Panc1 (cell line): ENCODE data around the gene SIGLEC11. TPM values are rescaled to one million over a fixed set of nuclear protein-coding genes. Genes with fewer than 3 reads are reported as not detected.

Source experiments
- ATAC-seq: fragments of 200-7000 bp; cut with Tn5 transposase; 2 replicates; pipeline ENCODE4 v1.9.1; 2020; ENCODE audit warnings: mild to moderate bottlenecking, moderate library complexity
- BruUV-seq: library from RNA; stranded (reverse); fragments of 400-500 nt; replicated peaks from 2 replicates; lab custom pipeline; 2021; lab: Mats Ljungman, UMichigan
- CTCF ChIA-PET: fragments of 300-600 bp; sonication (Branson Sonifier 250); formaldehyde crosslinking; loops from one replicate; lab custom pipeline; 2022; ENCODE audit warnings: antibody characterized with exemption; lab: Charles Lee
- POLR2A ChIA-PET: fragments of 300-600 bp; sonication (Branson Sonifier 250); formaldehyde crosslinking; loops from one replicate; lab custom pipeline; 2022; ENCODE audit warnings: antibody characterized with exemption; lab: Charles Lee
- DNase-seq: peaks from one replicate; pipeline ENCODE4 v3.0.0-alpha.2; 2010; ENCODE audit warnings: low read depth, low spot score
- H3K27ac ChIP-seq: 2 replicates; pipeline ENCODE4 v1.5.1; 2011; ENCODE audit warnings: mild to moderate bottlenecking, low read length, inconsistent platforms
- H3K27me3 ChIP-seq: fragments of 200-500 bp; sonication (Bioruptor generic); 2 replicates; pipeline ENCODE4 v1.6.0; 2014; ENCODE audit warnings: low read length, inconsistent platforms; ENCODE audit not compliant: control insufficient read depth, insufficient read depth
- H3K36me3 ChIP-seq: fragments of 200-500 bp; sonication (Bioruptor generic); 2 replicates; pipeline ENCODE4 v1.5.1; 2014; ENCODE audit warnings: inconsistent platforms, mild to moderate bottlenecking, low read length, moderate library complexity; ENCODE audit not compliant: control insufficient read depth, insufficient read depth
- H3K4me1 ChIP-seq: 2 replicates; pipeline ENCODE4 v1.5.1; 2011; ENCODE audit warnings: inconsistent platforms, mild to moderate bottlenecking, low read length, moderate library complexity; ENCODE audit not compliant: control insufficient read depth, insufficient read depth
- H3K4me3 ChIP-seq, 2 experiments: 2 replicates each; pipeline ENCODE4 v1.5.1; 2011 to 2012; ENCODE audit warnings: low read depth in 2 of 2, low read length in 2 of 2, mild to moderate bottlenecking in 2 of 2, inconsistent platforms in 1 of 2, moderate library complexity in 1 of 2
- H3K9me3 ChIP-seq: fragments of 200-500 bp; sonication (Bioruptor generic); 2 replicates; pipeline ENCODE4 v1.5.1; 2014; ENCODE audit warnings: low read depth, mild to moderate bottlenecking, inconsistent platforms, low read length, moderate library complexity; ENCODE audit not compliant: control insufficient read depth, insufficient read depth
- CTCF ChIP-seq: fragments of 450-650 bp; IDR thresholded peaks from 2 replicates; pipeline ENCODE4 v1.5.1; 2017; ENCODE audit warnings: mild to moderate bottlenecking
- POLR2AphosphoS5 ChIP-seq: IDR thresholded peaks from 2 replicates; pipeline ENCODE4 v1.6.1; 2012; ENCODE audit warnings: mild to moderate bottlenecking, low read depth, low read length, moderate library complexity
- REST ChIP-seq, 2 experiments: IDR thresholded peaks; 2 replicates each; pipeline ENCODE4 v1.6.1; 2011 to 2012; ENCODE audit warnings: low read depth in 2 of 2, control low read depth in 1 of 2, low read length in 1 of 2, mild to moderate bottlenecking in 1 of 2, moderate library complexity in 1 of 2; ENCODE audit not compliant: insufficient read depth in 1 of 2
- SIN3A ChIP-seq: IDR thresholded peaks from 2 replicates; pipeline ENCODE4 v1.6.1; 2012; ENCODE audit warnings: low read depth, mild to moderate bottlenecking, low read length, moderate library complexity, borderline replicate concordance; ENCODE audit not compliant: insufficient read depth
- TCF7L2 ChIP-seq: IDR thresholded peaks from 2 replicates; pipeline ENCODE4 v1.6.1; 2011; ENCODE audit warnings: mild to moderate bottlenecking, low read depth, low read length, inconsistent platforms
- in situ Hi-C: cut with HindIII; loops from 2 replicates; pipeline ENCODE4 v1.10.0; 2016; ENCODE audit warnings: low sequenced_read_pairs, low pct_unique_long_range_greater_than_20kb
- intact Hi-C: fragments of 100-400 bp; cut with micrococcal nuclease; formaldehyde crosslinking; loops from one replicate; pipeline ENCODE4 v1.10.0; 2022; ENCODE audit not compliant: unreplicated experiment
- total RNA-seq: library from RNA; stranded (reverse); gene quantifications from one replicate; pipeline ENCODE4 v1.2.1, GENCODE V29; 2021; ENCODE audit not compliant: unreplicated experiment

Gene SIGLEC11
- total RNA-seq, 1 experiment from 2014 or later, result not detected

GRCh38 chr19:49912965-49913685 is 47.8 kb downstream of the SIGLEC11 start:
- in situ Hi-C loops (no loop called here), intact Hi-C loops (no loop called here)
- no peaks in the 10 kb centered on the region; the same call in 1 of the 2 replicates for H3K36me3 ChIP-seq
- ChIA-PET POLR2A (no interaction called here), CTCF (no interaction called here)
- DNase-seq, result no peak
- H3K27me3 ChIP-seq, result no peaks in the 10 kb centered on the region
- ATAC-seq, result no peak
- no peak overlapping the region for H3K27ac ChIP-seq
- BruUV-seq, result no TSS peak
- TF ChIP-seq TCF7L2 (no peak), SIN3A (no peak), CTCF (no peak), POLR2AphosphoS5 (no peak), REST (IDR thresholded peaks at IDR 0.05; ENCODE audit: insufficient read depth in 1 of 2, low read depth in 2 of 2, low read length in 1 of 2) (no peak)
- no peaks in the 10 kb centered on the region for H3K9me3 ChIP-seq
- no peak overlapping the region for H3K4me3 ChIP-seq
- no peaks in the 10 kb centered on the region for H3K4me1 ChIP-seq

- TF ChIP-seq POLR2AphosphoS5, result no peak
- TF ChIP-seq CTCF, result no peak
- no peak for TF ChIP-seq SIN3A
- TF ChIP-seq REST (IDR thresholded peaks at IDR 0.05; ENCODE audit: insufficient read depth in 1 of 2, low read depth in 2 of 2, low read length in 1 of 2), result no peak
- TF ChIP-seq TCF7L2, result no peak
- intact Hi-C loops (no loop called here), in situ Hi-C loops (no loop called here)
- no peak overlapping the region for H3K4me3 ChIP-seq
- BruUV-seq, result no TSS peak
- H3K9me3 ChIP-seq, result no peaks in the 10 kb centered on the region
- H3K27me3 ChIP-seq, result no peaks in the 10 kb centered on the region
- ATAC-seq, result no peak
- ChIA-PET CTCF (interaction anchor here (0.6 kb wide), 1 partner anchor 18 kb away, joined by 3 read pairs; no protein-coding TSS in a partner anchor), POLR2A (interaction anchor here (0.6 kb wide), 2 partner anchors 17 to 114 kb away, joined by 4 read pairs; no protein-coding TSS in a partner anchor)
- H3K4me1 ChIP-seq, result no peaks in the 10 kb centered on the region
- no peak for DNase-seq
- H3K27ac ChIP-seq, result no peak overlapping the region
- no peaks in the 10 kb centered on the region; the same call in 1 of the 2 replicates for H3K36me3 ChIP-seq
These were observed 49.4 kb downstream of the SIGLEC11 start for GRCh38 chr19:49911381-49912145.
